HFFc6 (cell line): ENCODE data around the gene DHFR2. TPM values are rescaled to one million over a fixed set of nuclear protein-coding genes. Genes with fewer than 3 reads are reported as not detected.

ENCODE experiments used
- DNase-seq: peaks from one replicate; pipeline ENCODE4 v3.0.0-alpha.2; 2018
- H3K27ac Mint-ChIP-seq: 2 replicates; pipeline ENCODE4 v1.8.0; 2020; ENCODE audit warnings: mild to moderate bottlenecking, mixed read lengths
- H3K27me3 Mint-ChIP-seq: 2 replicates; pipeline ENCODE4 v1.8.0; 2021; ENCODE audit warnings: mild to moderate bottlenecking, moderate library complexity, mixed read lengths; ENCODE audit not compliant: insufficient read depth
- H3K36me3 Mint-ChIP-seq: 2 replicates; pipeline ENCODE4 v1.8.0; 2021; ENCODE audit warnings: low read depth, mixed read lengths
- H3K4me1 Mint-ChIP-seq: 2 replicates; pipeline ENCODE4 v1.8.0; 2020; ENCODE audit warnings: low read depth, mixed read lengths
- H3K4me3 Mint-ChIP-seq: 2 replicates; pipeline ENCODE4 v1.8.0; 2020; ENCODE audit warnings: mild to moderate bottlenecking, moderate library complexity, mixed read lengths
- H3K9me3 Mint-ChIP-seq: 2 replicates; pipeline ENCODE4 v1.8.0; 2020; ENCODE audit warnings: mild to moderate bottlenecking, mixed read lengths
- CTCF ChIP-seq: fragments of 200-600 bp; sonication (generic); IDR thresholded peaks from 2 replicates; pipeline ENCODE4 v1.5.0; 2021; ENCODE audit warnings: antibody characterized with exemption, mild to moderate bottlenecking
- total RNA-seq, 6 experiments: library from RNA; stranded (reverse); fragmentation: NEBNext Ultra II Directional; extraction: Animal tissue kit (Norgen Biotek cat#: 25700); gene quantifications; 2 replicates in 1 of 6; 3 replicates in 5 of 6; pipeline ENCODE4 v1.2.3, GENCODE V29; 2021

Gene DHFR2
- total RNA-seq, 6 experiments from 2014 or later, result 3.0 to 4.7 (median 3.6) TPM

GRCh38 chr3:94069194-94069813, 6.6 kb upstream of the DHFR2 start:
- H3K9me3 Mint-ChIP-seq, result no peaks in the 10 kb centered on the region
- no peak overlapping the region for H3K4me3 Mint-ChIP-seq
- H3K36me3 Mint-ChIP-seq, result peaks cover 32% of the 10 kb centered on the region
- peak; percentile 86 for TF ChIP-seq CTCF
- DNase-seq, result peak; percentile 23
- peak overlapping the region; percentile 48 for H3K27ac Mint-ChIP-seq
- no peaks in the 10 kb centered on the region for H3K27me3 Mint-ChIP-seq
- H3K4me1 Mint-ChIP-seq, result peaks cover 35% of the 10 kb centered on the region

GRCh38 chr3:94066506-94067500, 4.1 kb upstream of the DHFR2 start:
- Mint-ChIP-seq H3K27ac (no peak overlapping the region), H3K9me3 (no peaks in the 10 kb centered on the region), H3K4me3 (no peak overlapping the region), H3K36me3 (peaks cover 12% of the 10 kb centered on the region), H3K4me1 (peaks cover 46% of the 10 kb centered on the region), H3K27me3 (no peaks in the 10 kb centered on the region; the same call in 1 of the 2 replicates)
- TF ChIP-seq CTCF, result no peak
- no peak for DNase-seq

- Mint-ChIP-seq H3K4me1 (peaks cover 46% of the 10 kb centered on the region), H3K36me3 (peaks cover 12% of the 10 kb centered on the region), H3K27ac (no peak overlapping the region), H3K9me3 (no peaks in the 10 kb centered on the region), H3K27me3 (no peaks in the 10 kb centered on the region; the same call in 1 of the 2 replicates), H3K4me3 (no peak overlapping the region)
- no peak for DNase-seq
- TF ChIP-seq CTCF, result no peak
Observed at GRCh38 chr3:94065819-94066480, 3.2 kb upstream of the DHFR2 start.

GRCh38 chr3:94065122-94065521, 2.4 kb upstream of the DHFR2 start:
- Mint-ChIP-seq H3K27me3 (no peaks in the 10 kb centered on the region; the same call in 1 of the 2 replicates), H3K27ac (peak overlapping the region; percentile 18; the same call in 1 of the 2 replicates), H3K9me3 (no peaks in the 10 kb centered on the region), H3K4me1 (peaks cover 46% of the 10 kb centered on the region), H3K36me3 (peaks cover 12% of the 10 kb centered on the region), H3K4me3 (no peak overlapping the region)
- no peak for TF ChIP-seq CTCF
- no peak for DNase-seq

- Mint-ChIP-seq H3K36me3 (peaks cover 12% of the 10 kb centered on the region), H3K27ac (peak overlapping the region; percentile 100), H3K4me1 (peaks cover 45% of the 10 kb centered on the region), H3K4me3 (peak overlapping the region; percentile 98), H3K9me3 (no peaks in the 10 kb centered on the region), H3K27me3 (no peaks in the 10 kb centered on the region; the same call in 1 of the 2 replicates)
- no peak for DNase-seq
- TF ChIP-seq CTCF, result no peak
Observed at GRCh38 chr3:94064243-94064860, 1.6 kb upstream of the DHFR2 start.
